ENCODE measurements around the gene SLC46A2. TPM values are rescaled to one million over a fixed set of nuclear protein-coding genes. Genes with fewer than 3 reads are reported as not detected.

SLC46A2 gene
- total RNA-seq, 1 donor from 2014 or later: not detected

DNA sequence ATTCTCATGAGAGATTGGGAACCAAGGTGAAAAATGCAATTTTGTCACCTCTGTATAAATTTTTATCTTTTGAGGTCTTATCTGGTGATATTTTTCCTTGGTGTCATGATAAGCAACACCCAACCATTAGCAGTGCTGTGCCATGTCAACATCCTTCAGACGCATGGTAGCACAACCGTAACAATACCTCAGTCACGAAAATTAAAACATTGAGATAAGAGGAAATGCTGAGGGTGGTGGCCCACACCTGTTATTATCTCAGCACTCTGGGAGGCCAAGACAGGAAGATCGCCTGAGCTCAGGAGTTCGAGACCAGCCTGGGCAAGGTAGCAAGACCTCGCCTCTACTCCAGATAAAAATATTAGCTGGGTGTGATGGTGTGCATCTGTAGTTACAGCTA, 32.7 kb downstream of the SLC46A2 start:
- Histone ChIP-seq H3K27ac (no peak overlapping the region), H3K27me3 (no peaks in the 10 kb centered on the region), H3K9me3 (no peaks in the 10 kb centered on the region), H3K36me3 (peaks cover 0 to under 1% of the 10 kb centered on the region in 2 donors), H3K4me1 (peaks cover 5% of the 10 kb centered on the region), H3K4me3 (no peak overlapping the region)
- no peak for DNase-seq (ENCODE audit: extremely low spot score in 2 of 2)
- intact Hi-C loops (cut with DNase I): no loop called here
- TF ChIP-seq POLR2AphosphoS5 (IDR thresholded peaks at IDR 0.05; ENCODE audit: insufficient read depth in 1 of 2, low read depth in 1 of 2) (no peak), POLR2A (IDR thresholded peaks at IDR 0.05) (no peak)

DNA sequence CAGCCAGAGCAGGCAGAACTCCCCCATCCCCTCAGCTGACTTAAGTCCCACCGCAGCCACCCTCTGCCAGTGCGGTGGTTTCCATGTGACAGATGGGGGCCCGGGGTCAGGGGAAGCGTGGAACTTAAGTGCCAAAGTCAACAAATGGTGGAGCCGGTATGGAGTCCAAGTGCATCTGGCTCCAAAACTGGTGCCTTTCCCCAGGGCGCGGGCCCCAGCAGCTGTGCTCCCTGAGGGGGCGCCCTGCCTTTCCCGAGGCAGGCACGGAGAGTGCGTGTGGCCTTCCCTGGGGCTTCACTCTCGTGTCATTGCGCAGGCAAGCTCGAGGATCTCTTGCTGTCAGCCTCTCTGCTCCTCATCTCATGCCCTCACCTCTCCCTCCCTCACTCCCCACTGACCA, 33.8 kb downstream of the SLC46A2 start:
- TF ChIP-seq POLR2A (IDR thresholded peaks at IDR 0.05) (no peak), POLR2AphosphoS5 (IDR thresholded peaks at IDR 0.05; ENCODE audit: insufficient read depth in 1 of 2, low read depth in 1 of 2) (no peak)
- TF ChIP-seq, protein P1, sequence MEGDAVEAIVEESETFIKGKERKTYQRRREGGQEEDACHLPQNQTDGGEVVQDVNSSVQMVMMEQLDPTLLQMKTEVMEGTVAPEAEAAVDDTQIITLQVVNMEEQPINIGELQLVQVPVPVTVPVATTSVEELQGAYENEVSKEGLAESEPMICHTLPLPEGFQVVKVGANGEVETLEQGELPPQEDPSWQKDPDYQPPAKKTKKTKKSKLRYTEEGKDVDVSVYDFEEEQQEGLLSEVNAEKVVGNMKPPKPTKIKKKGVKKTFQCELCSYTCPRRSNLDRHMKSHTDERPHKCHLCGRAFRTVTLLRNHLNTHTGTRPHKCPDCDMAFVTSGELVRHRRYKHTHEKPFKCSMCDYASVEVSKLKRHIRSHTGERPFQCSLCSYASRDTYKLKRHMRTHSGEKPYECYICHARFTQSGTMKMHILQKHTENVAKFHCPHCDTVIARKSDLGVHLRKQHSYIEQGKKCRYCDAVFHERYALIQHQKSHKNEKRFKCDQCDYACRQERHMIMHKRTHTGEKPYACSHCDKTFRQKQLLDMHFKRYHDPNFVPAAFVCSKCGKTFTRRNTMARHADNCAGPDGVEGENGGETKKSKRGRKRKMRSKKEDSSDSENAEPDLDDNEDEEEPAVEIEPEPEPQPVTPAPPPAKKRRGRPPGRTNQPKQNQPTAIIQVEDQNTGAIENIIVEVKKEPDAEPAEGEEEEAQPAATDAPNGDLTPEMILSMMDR (IDR thresholded peaks at IDR 0.05): no peak
- Histone ChIP-seq H3K36me3 (peaks cover 0 to 9% of the 10 kb centered on the region in 2 donors), H3K27me3 (no peaks in the 10 kb centered on the region), H3K4me3 (no peak overlapping the region), H3K4me1 (no peaks in the 10 kb centered on the region), H3K9me3 (no peaks in the 10 kb centered on the region), H3K27ac (no peak overlapping the region)
- no peak for DNase-seq (ENCODE audit: extremely low spot score in 2 of 2)
- intact Hi-C loops (cut with DNase I): no loop called here

DNA sequence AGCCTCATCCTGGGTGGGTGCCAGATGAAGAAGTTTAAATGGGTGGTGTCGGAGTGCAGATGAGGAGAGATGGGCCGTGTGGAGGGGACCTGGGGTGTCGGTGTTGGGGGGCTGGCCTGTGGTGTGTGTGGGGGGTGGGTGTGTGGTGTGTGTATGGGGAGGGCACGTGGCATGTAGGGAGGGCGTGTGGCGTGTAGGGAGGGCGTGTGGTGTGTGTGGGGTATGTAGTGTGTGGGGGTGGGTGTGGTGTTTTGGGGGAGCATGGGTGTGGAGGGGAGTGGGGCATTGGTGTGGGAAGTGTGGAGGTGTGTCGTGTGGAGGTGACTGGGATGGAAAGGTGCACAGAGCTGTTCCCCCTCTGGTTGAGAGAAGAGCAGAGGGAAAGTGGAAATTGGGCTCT, 34.5 kb downstream of the SLC46A2 start:
- Histone ChIP-seq H3K9me3 (no peaks in the 10 kb centered on the region), H3K4me1 (no peaks in the 10 kb centered on the region), H3K27ac (no peak overlapping the region), H3K4me3 (no peak overlapping the region), H3K27me3 (no peaks in the 10 kb centered on the region), H3K36me3 (peaks cover 0 to 14% of the 10 kb centered on the region in 2 donors)
- TF ChIP-seq, protein P1 (IDR thresholded peaks at IDR 0.05): no peak
- TF ChIP-seq POLR2A (IDR thresholded peaks at IDR 0.05) (no peak), POLR2AphosphoS5 (IDR thresholded peaks at IDR 0.05; ENCODE audit: insufficient read depth in 1 of 2, low read depth in 1 of 2) (no peak)
- intact Hi-C loops (cut with DNase I): no loop called here
- DNase-seq (ENCODE audit: extremely low spot score in 2 of 2): no peak

DNA sequence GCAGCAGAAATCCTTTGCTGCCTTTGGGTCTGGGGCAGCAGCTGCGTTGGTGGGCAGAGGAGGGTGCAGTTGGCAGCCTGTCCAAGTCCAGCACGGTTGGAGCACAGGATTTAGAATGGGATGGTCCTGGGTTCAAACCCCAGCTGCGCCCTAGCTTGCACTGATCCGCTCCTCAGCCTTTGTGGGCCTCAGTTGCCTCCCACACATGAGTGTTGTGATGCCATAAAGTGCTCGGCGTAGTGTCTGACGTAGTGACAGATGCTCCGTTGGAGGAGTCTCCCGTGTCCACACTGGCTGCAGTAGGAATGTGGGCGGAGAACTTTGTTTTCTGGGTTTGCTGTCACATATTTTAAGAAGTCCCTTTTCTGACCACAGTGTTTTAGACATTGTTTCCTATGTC, 36.0 kb downstream of the SLC46A2 start:
- intact Hi-C loops (cut with DNase I): no loop called here
- Histone ChIP-seq H3K27me3 (no peaks in the 10 kb centered on the region), H3K4me3 (no peak overlapping the region), H3K27ac (no peak overlapping the region), H3K36me3 (peaks cover 0 to 15% of the 10 kb centered on the region in 2 donors), H3K4me1 (no peaks in the 10 kb centered on the region), H3K9me3 (no peaks in the 10 kb centered on the region)
- DNase-seq (ENCODE audit: extremely low spot score in 2 of 2): no peak
- TF ChIP-seq POLR2A (IDR thresholded peaks at IDR 0.05) (no peak), POLR2AphosphoS5 (IDR thresholded peaks at IDR 0.05; ENCODE audit: insufficient read depth in 1 of 2, low read depth in 1 of 2) (no peak)
- TF ChIP-seq, protein P1 (IDR thresholded peaks at IDR 0.05): no peak

DNA sequence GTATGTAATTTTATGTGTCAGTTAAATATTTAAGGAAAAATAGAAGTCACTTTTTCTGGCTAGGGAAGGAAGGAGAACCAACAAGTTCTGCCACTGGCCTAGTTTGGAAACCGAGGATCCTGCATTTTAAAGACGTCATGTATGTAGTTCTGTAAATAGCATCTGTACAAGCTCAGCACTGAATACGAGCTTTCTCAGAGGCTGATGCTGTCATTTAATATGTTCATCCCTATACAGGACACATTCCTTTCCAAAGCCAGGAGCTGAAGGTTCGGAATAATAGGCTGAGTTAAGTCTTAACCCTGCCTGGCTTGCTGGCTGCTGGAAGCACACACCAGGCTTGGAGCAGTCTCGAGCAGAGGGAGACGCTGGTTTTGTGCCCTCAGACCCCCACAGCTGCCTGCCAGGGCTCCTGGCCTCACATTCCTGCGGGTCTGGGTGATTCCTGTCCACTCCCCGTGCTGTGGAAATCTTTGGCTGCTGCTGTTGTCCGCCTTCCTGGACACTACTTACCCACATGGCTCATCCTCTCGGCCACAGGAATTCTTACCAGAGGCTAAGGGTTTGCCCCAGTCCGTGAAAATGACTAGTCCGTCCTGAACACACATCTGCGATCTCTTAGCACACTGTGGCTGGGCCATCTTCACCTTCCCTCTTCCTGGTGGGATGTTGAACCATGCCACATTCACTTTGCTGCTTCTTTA, 36.6 kb downstream of the SLC46A2 start:
- Histone ChIP-seq H3K4me1 (no peaks in the 10 kb centered on the region), H3K4me3 (no peak overlapping the region), H3K9me3 (no peaks in the 10 kb centered on the region), H3K27me3 (no peaks in the 10 kb centered on the region), H3K36me3 (peaks cover 0 to 15% of the 10 kb centered on the region in 2 donors), H3K27ac (no peak overlapping the region)
- intact Hi-C loops (cut with DNase I): no loop called here
- TF ChIP-seq POLR2AphosphoS5 (IDR thresholded peaks at IDR 0.05; ENCODE audit: insufficient read depth in 1 of 2, low read depth in 1 of 2) (no peak), POLR2A (IDR thresholded peaks at IDR 0.05) (no peak)
- TF ChIP-seq, protein P1 (IDR thresholded peaks at IDR 0.05): no peak
- no peak for DNase-seq (ENCODE audit: extremely low spot score in 2 of 2)
